ENCODE data around the gene TMEM179.
"Not testable (repeated sequence)": the region's sequence is repeated elsewhere in the genome, so short reads cannot be mapped to it uniquely, and the experiment has no call there.

Gene TMEM179

GRCh38 chr14:104589338-104590195 lies 15.0 kb downstream of the TMEM179 start:
- in situ Hi-C loops (cut with MboI; ENCODE audit: low sequenced_read_pairs): no loop called here

- in situ Hi-C loops (cut with MboI; ENCODE audit: low sequenced_read_pairs): no loop called here
These were observed 16.3 kb downstream of the TMEM179 start for GRCh38 chr14:104588066-104588857.

- in situ Hi-C loops (cut with MboI; ENCODE audit: low sequenced_read_pairs): no loop called here
These were observed 16.9 kb downstream of the TMEM179 start for GRCh38 chr14:104587641-104588040.

GRCh38 chr14:104586832-104587620 lies 17.5 kb downstream of the TMEM179 start:
- in situ Hi-C loops (cut with MboI; ENCODE audit: low sequenced_read_pairs): no loop called here

GRCh38 chr14:104585966-104586697 lies 18.4 kb downstream of the TMEM179 start:
- in situ Hi-C loops (cut with MboI; ENCODE audit: low sequenced_read_pairs): no loop called here

- in situ Hi-C loops (cut with MboI; ENCODE audit: low sequenced_read_pairs): no loop called here
These were observed 20.0 kb downstream of the TMEM179 start for GRCh38 chr14:104584557-104584956.

GRCh38 chr14:104583424-104584306 lies 20.9 kb downstream of the TMEM179 start:
- in situ Hi-C loops (cut with MboI; ENCODE audit: low sequenced_read_pairs): no loop called here

GRCh38 chr14:104582662-104583061 lies 21.9 kb downstream of the TMEM179 start:
- in situ Hi-C loops (cut with MboI; ENCODE audit: low sequenced_read_pairs): no loop called here

- in situ Hi-C loops (cut with MboI; ENCODE audit: low sequenced_read_pairs): no loop called here
These were observed 22.6 kb downstream of the TMEM179 start for GRCh38 chr14:104582005-104582404.

GRCh38 chr14:104581521-104581920 lies 23.1 kb downstream of the TMEM179 start:
- in situ Hi-C loops (cut with MboI; ENCODE audit: low sequenced_read_pairs): no loop called here

- in situ Hi-C loops (cut with MboI; ENCODE audit: low sequenced_read_pairs): no loop called here
These were observed 23.6 kb downstream of the TMEM179 start for GRCh38 chr14:104580961-104581360.

- in situ Hi-C loops (cut with MboI; ENCODE audit: low sequenced_read_pairs): not testable (repeated sequence)
These were observed 24.6 kb downstream of the TMEM179 start for GRCh38 chr14:104579939-104580338.

GRCh38 chr14:104579507-104579906 lies 25.1 kb downstream of the TMEM179 start, which contains the start of gene C14orf180:
C14orf180 (plus strand) TSS chr14:104579764; CDS start chr14:104586431, 6,667 bp downstream.
- in situ Hi-C loops (cut with MboI; ENCODE audit: low sequenced_read_pairs): no loop called here

- in situ Hi-C loops (cut with MboI; ENCODE audit: low sequenced_read_pairs): no loop called here
These were observed 26.3 kb downstream of the TMEM179 start for GRCh38 chr14:104578321-104578720.

- in situ Hi-C loops (cut with MboI; ENCODE audit: low sequenced_read_pairs): no loop called here
These were observed 26.7 kb downstream of the TMEM179 start for GRCh38 chr14:104577847-104578301.

GRCh38 chr14:104577426-104577825 lies 27.1 kb downstream of the TMEM179 start:
- in situ Hi-C loops (cut with MboI; ENCODE audit: low sequenced_read_pairs): no loop called here

GRCh38 chr14:104576970-104577332 lies 27.6 kb downstream of the TMEM179 start:
- in situ Hi-C loops (cut with MboI; ENCODE audit: low sequenced_read_pairs): no loop called here

GRCh38 chr14:104576232-104576969 lies 28.2 kb downstream of the TMEM179 start:
- in situ Hi-C loops (cut with MboI; ENCODE audit: low sequenced_read_pairs): no loop called here
